Prostate gland (tissue), 2 donors: ENCODE measurements around the gene PGBD5.

Experiments used
- POLR2A ChIP-seq: fragments of 450-650 bp; IDR thresholded peaks from one replicate; pipeline ENCODE4 v1.6.1; 2016; ENCODE audit warnings: antibody characterized with exemption, mild to moderate bottlenecking
- POLR2AphosphoS5 ChIP-seq: sonication (generic); formaldehyde crosslinking; IDR thresholded peaks from one replicate; pipeline ENCODE4 v1.6.1; 2017; ENCODE audit warnings: antibody characterized with exemption
- TF ChIP-seq, protein P1 (sequence below), 4 experiments: fragments of 200-600 bp in 2 of 4; fragments of 450-650 bp in 2 of 4; sonication (generic) in 2 of 4; IDR thresholded peaks; 1 replicate in 3 of 4; 2 replicates in 1 of 4; pipeline ENCODE4 v1.5.1; 2016 to 2019; ENCODE audit warnings: antibody characterized with exemption in 4 of 4, mild to moderate bottlenecking in 2 of 4, moderate library complexity in 2 of 4

DNA sequence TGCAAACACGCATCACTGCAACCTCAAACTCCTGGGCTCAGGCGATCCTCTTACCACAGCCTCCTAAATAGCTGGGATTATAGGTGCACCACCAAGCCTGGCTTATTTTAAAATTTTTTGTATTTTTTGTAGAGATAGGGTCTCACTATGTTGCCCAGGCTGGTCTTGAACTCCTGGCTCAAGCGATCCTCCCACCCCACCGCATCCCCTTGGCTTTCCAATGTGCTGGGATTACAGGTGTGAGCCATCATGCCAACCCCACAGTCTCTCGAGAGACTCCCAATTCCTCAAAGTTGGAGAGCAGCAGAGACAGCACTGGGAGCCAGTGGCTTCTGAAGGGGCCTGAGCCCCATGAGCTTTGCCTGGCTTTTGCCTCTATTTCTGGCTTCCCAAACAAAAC lies 42.7 kb downstream of the PGBD5 start:
- TF ChIP-seq, protein P1, sequence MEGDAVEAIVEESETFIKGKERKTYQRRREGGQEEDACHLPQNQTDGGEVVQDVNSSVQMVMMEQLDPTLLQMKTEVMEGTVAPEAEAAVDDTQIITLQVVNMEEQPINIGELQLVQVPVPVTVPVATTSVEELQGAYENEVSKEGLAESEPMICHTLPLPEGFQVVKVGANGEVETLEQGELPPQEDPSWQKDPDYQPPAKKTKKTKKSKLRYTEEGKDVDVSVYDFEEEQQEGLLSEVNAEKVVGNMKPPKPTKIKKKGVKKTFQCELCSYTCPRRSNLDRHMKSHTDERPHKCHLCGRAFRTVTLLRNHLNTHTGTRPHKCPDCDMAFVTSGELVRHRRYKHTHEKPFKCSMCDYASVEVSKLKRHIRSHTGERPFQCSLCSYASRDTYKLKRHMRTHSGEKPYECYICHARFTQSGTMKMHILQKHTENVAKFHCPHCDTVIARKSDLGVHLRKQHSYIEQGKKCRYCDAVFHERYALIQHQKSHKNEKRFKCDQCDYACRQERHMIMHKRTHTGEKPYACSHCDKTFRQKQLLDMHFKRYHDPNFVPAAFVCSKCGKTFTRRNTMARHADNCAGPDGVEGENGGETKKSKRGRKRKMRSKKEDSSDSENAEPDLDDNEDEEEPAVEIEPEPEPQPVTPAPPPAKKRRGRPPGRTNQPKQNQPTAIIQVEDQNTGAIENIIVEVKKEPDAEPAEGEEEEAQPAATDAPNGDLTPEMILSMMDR (IDR thresholded peaks at IDR 0.05), result no peak
- TF ChIP-seq POLR2A, result no peak
- TF ChIP-seq POLR2AphosphoS5, result no peak
